Jurkat, Clone E6-1 (cell line): ENCODE data around the gene LINGO1.

Source experiments
- DNase-seq: peaks from one replicate; pipeline ENCODE4 v3.0.0-alpha.2; 2011; ENCODE audit warnings: low read depth, low spot score
- H3K4me3 ChIP-seq: 2 replicates; pipeline ENCODE4 v1.5.1; 2011; ENCODE audit warnings: mild to moderate bottlenecking, low read length, control low read depth, moderate library complexity

LINGO1 gene

GRCh38 chr15:77621847-77622208 lies 10.9 kb downstream of the LINGO1 start:
- H3K4me3 ChIP-seq = no peak overlapping the region
- no peak for DNase-seq

GRCh38 chr15:77620960-77621647 lies 11.6 kb downstream of the LINGO1 start:
- H3K4me3 ChIP-seq = no peak overlapping the region
- DNase-seq = no peak

GRCh38 chr15:77620297-77620696 lies 12.4 kb downstream of the LINGO1 start:
- DNase-seq = no peak
- H3K4me3 ChIP-seq = no peak overlapping the region

GRCh38 chr15:77619883-77620282 lies 12.8 kb downstream of the LINGO1 start:
- DNase-seq = no peak
- no peak overlapping the region for H3K4me3 ChIP-seq

- no peak for DNase-seq
- no peak overlapping the region for H3K4me3 ChIP-seq
Measured at GRCh38 chr15:77617476-77618230, 15.1 kb downstream of the LINGO1 start.

- H3K4me3 ChIP-seq = no peak overlapping the region
- DNase-seq = no peak
Measured at GRCh38 chr15:77616072-77616471, 16.6 kb downstream of the LINGO1 start.

- no peak for DNase-seq
- H3K4me3 ChIP-seq = no peak overlapping the region
Measured at GRCh38 chr15:77615472-77615871, 17.2 kb downstream of the LINGO1 start.

GRCh38 chr15:77614251-77614806 lies 18.4 kb downstream of the LINGO1 start:
- H3K4me3 ChIP-seq = no peak overlapping the region
- DNase-seq = no peak

GRCh38 chr15:77613814-77614213 lies 18.9 kb downstream of the LINGO1 start:
- DNase-seq = no peak

GRCh38 chr15:77612958-77613601 lies 19.6 kb downstream of the LINGO1 start:
- DNase-seq = no peak
- no peak overlapping the region for H3K4me3 ChIP-seq

More at GRCh38 chr15:77613814-77614213, 18.9 kb downstream of the LINGO1 start:
- H3K4me3 ChIP-seq = no peak overlapping the region

GRCh38 chr15:77611767-77612166 lies 20.9 kb downstream of the LINGO1 start:
- no peak for DNase-seq
- no peak overlapping the region for H3K4me3 ChIP-seq

GRCh38 chr15:77610731-77611130 lies 22.0 kb downstream of the LINGO1 start:
- no peak for DNase-seq
- H3K4me3 ChIP-seq = no peak overlapping the region

GRCh38 chr15:77609558-77609957 lies 23.2 kb downstream of the LINGO1 start:
- no peak overlapping the region for H3K4me3 ChIP-seq
- DNase-seq = no peak

- no peak overlapping the region for H3K4me3 ChIP-seq
- DNase-seq = no peak
Measured at GRCh38 chr15:77608774-77609173, 23.9 kb downstream of the LINGO1 start.

- DNase-seq = no peak
- no peak overlapping the region for H3K4me3 ChIP-seq
Measured at GRCh38 chr15:77607894-77608261, 24.8 kb downstream of the LINGO1 start.

- no peak overlapping the region for H3K4me3 ChIP-seq
- DNase-seq = no peak
Measured at GRCh38 chr15:77607111-77607893, 25.4 kb downstream of the LINGO1 start.

GRCh38 chr15:77606142-77607034 lies 26.3 kb downstream of the LINGO1 start:
- DNase-seq = no peak
- no peak overlapping the region for H3K4me3 ChIP-seq

GRCh38 chr15:77605547-77605946 lies 27.2 kb downstream of the LINGO1 start:
- no peak for DNase-seq
- no peak overlapping the region for H3K4me3 ChIP-seq
